Activated T-helper 17 cell treated with anti-CD3 and anti-CD28 coated beads, Interleukin-2, amount 50 U/mL, for 72 hours (primary cell): ENCODE measurements around the gene NFIA. TPM values are rescaled to one million over a fixed set of nuclear protein-coding genes. Genes with fewer than 3 reads are reported as not detected.
A peak's percentile ranks its signal among the peaks of the same experiment; 100 is the strongest.

Experiments used
- ATAC-seq: fragments of 150-1000 bp; cut with Tn5 transposase; replicated peaks from 2 replicates; pipeline ENCODE4 v1.10.0; 2021; ENCODE audit warnings: mild to moderate bottlenecking, moderate library complexity
- H3K27ac Mint-ChIP-seq: one replicate; pipeline ENCODE4 v1.8.0; 2022; ENCODE audit warnings: mixed read lengths
- H3K27me3 Mint-ChIP-seq: one replicate; pipeline ENCODE4 v1.8.0; 2022; ENCODE audit warnings: mixed read lengths
- H3K36me3 Mint-ChIP-seq: one replicate; pipeline ENCODE4 v1.8.0; 2022; ENCODE audit warnings: low read depth, mild to moderate bottlenecking, mixed read lengths
- H3K4me1 Mint-ChIP-seq: one replicate; pipeline ENCODE4 v1.8.0; 2022; ENCODE audit warnings: mixed read lengths
- H3K4me3 Mint-ChIP-seq: one replicate; pipeline ENCODE4 v1.8.0; 2022; ENCODE audit warnings: mild to moderate bottlenecking, mixed read lengths
- H3K9me3 Mint-ChIP-seq: one replicate; pipeline ENCODE4 v1.8.0; 2022; ENCODE audit warnings: mixed read lengths
- total RNA-seq, 2 donors: library from RNA; stranded (reverse); gene quantifications; one replicate each; pipeline ENCODE4 v1.2.3, GENCODE V29; 2022

The NFIA gene
- total RNA-seq, 2 donors from 2014 or later = 3.5 to 5.1 TPM

DNA sequence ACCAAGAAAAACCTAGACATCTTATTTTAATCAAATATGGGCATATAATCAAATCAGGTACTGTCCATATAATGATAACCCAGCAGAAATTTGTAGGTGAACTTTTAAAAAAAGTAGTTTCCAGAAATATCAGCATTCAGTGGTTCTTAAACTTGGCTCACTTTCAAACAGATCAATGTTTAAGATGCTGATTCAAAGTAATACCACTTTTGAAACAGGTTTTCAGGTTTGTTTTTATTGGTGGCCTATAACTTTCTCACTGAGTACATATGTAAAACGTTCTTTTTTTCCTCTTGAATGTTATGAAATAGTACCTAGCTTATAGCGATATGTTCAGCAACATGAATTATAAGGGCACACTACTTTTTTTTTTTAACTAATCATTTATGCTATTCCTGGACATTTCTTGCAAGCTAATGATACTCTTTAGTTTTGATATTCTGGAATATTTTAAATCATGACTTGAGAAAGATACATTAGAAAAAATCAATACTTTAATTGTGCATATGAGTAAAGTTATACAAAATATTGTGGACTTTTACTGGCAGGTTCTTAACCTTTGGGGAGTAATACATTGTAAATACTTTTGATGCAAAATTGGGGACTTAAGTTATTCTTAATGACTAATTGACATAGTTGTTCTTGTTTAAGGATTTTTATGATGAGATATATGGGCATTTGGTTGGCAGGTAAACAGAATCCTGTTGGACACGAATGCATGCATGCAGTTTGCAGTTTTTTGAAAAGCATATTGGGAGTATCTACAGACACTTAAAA is 3.0 kb downstream of the NFIA start:
- Mint-ChIP-seq H3K27ac (no peak overlapping the region), H3K36me3 (peaks cover 25% of the 10 kb centered on the region), H3K4me3 (no peak overlapping the region), H3K9me3 (no peaks in the 10 kb centered on the region), H3K4me1 (peaks cover 9% of the 10 kb centered on the region), H3K27me3 (peaks cover 3% of the 10 kb centered on the region)
- no peak for ATAC-seq

- Mint-ChIP-seq H3K27me3 (peaks cover 3% of the 10 kb centered on the region), H3K4me3 (no peak overlapping the region), H3K36me3 (peaks cover 25% of the 10 kb centered on the region), H3K27ac (no peak overlapping the region), H3K4me1 (peaks cover 5% of the 10 kb centered on the region), H3K9me3 (no peaks in the 10 kb centered on the region)
- no peak for ATAC-seq
Observed at GRCh38 chr1:61085983-61086644, 3.8 kb downstream of the NFIA start.

GRCh38 chr1:61087571-61087970 is 5.2 kb downstream of the NFIA start:
- H3K36me3 Mint-ChIP-seq = peaks cover 25% of the 10 kb centered on the region
- no peak for ATAC-seq
- H3K9me3 Mint-ChIP-seq = no peaks in the 10 kb centered on the region
- H3K4me1 Mint-ChIP-seq = no peaks in the 10 kb centered on the region
- no peak overlapping the region for H3K27ac Mint-ChIP-seq
- H3K27me3 Mint-ChIP-seq = peaks cover 3% of the 10 kb centered on the region
- no peak overlapping the region for H3K4me3 Mint-ChIP-seq

DNA sequence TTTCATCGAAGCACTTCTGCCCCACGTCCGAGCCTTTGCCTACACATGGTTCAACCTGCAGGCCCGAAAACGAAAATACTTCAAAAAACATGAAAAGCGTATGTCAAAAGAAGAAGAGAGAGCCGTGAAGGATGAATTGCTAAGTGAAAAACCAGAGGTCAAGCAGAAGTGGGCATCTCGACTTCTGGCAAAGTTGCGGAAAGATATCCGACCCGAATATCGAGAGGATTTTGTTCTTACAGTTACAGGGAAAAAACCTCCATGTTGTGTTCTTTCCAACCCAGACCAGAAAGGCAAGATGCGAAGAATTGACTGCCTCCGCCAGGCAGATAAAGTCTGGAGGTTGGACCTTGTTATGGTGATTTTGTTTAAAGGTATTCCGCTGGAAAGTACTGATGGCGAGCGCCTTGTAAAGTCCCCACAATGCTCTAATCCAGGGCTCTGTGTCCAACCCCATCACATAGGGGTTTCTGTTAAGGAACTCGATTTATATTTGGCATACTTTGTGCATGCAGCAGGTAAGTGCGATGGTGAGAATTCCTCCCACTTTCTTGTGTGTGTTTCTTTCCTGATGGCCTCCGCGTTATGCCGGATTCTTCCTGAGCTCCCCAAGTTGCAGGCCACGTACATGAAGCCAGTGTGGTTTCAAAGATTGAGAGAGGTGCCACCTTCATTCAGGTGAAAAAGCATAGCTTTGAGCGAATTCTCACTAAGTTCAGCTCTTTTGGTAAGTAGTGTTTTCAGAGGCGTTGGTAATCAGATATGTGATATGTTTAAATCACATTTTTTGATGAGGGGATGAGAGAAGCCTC is 6.0 kb downstream of the NFIA start:
- no peak overlapping the region for H3K4me3 Mint-ChIP-seq
- no peak overlapping the region for H3K27ac Mint-ChIP-seq
- H3K4me1 Mint-ChIP-seq = no peaks in the 10 kb centered on the region
- peaks cover 3% of the 10 kb centered on the region for H3K27me3 Mint-ChIP-seq
- H3K36me3 Mint-ChIP-seq = peaks cover 25% of the 10 kb centered on the region
- H3K9me3 Mint-ChIP-seq = no peaks in the 10 kb centered on the region
- no peak for ATAC-seq

GRCh38 chr1:61089338-61089737 is 7.0 kb downstream of the NFIA start:
- no peak for ATAC-seq
- Mint-ChIP-seq H3K27me3 (no peaks in the 10 kb centered on the region), H3K9me3 (no peaks in the 10 kb centered on the region)

DNA sequence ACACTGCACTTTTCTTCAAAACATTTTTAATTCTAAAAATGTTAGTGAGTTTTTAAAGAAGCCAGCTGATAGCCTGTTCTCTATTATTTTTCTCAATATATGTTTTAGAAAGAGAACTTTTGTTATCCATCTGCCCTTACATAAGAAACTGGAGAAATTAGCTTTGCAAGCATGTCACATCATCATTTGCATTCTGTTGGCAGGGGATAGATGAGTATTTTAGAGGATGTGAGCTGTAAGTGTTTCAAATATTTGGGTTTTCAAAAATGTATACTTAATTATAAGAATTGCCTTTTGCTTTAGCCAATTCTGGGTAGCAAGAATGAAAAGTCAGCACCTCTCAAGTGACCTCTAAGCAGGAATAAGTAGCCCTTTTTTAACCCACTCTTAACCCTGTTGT is 7.4 kb downstream of the NFIA start:
- no peak overlapping the region for H3K27ac Mint-ChIP-seq
- H3K27me3 Mint-ChIP-seq = no peaks in the 10 kb centered on the region
- ATAC-seq = no peak
- H3K9me3 Mint-ChIP-seq = no peaks in the 10 kb centered on the region
- H3K36me3 Mint-ChIP-seq = peaks cover 18% of the 10 kb centered on the region
- no peak overlapping the region for H3K4me3 Mint-ChIP-seq
- no peaks in the 10 kb centered on the region for H3K4me1 Mint-ChIP-seq

More at GRCh38 chr1:61089338-61089737, 7.0 kb downstream of the NFIA start:
- Mint-ChIP-seq H3K4me1 (no peaks in the 10 kb centered on the region), H3K36me3 (peaks cover 18% of the 10 kb centered on the region), H3K4me3 (no peak overlapping the region), H3K27ac (no peak overlapping the region)

GRCh38 chr1:61090546-61091202 is 8.3 kb downstream of the NFIA start:
- Mint-ChIP-seq H3K4me1 (no peaks in the 10 kb centered on the region), H3K27me3 (no peaks in the 10 kb centered on the region), H3K27ac (no peak overlapping the region), H3K9me3 (no peaks in the 10 kb centered on the region), H3K4me3 (no peak overlapping the region), H3K36me3 (peaks cover 18% of the 10 kb centered on the region)
- ATAC-seq = no peak

- Mint-ChIP-seq H3K9me3 (no peaks in the 10 kb centered on the region), H3K4me3 (no peak overlapping the region), H3K27ac (no peak overlapping the region), H3K4me1 (no peaks in the 10 kb centered on the region), H3K36me3 (peaks cover 18% of the 10 kb centered on the region), H3K27me3 (no peaks in the 10 kb centered on the region)
- no peak for ATAC-seq
Observed at GRCh38 chr1:61091455-61091854, 9.1 kb downstream of the NFIA start.

GRCh38 chr1:61092642-61093041 is 10.3 kb downstream of the NFIA start:
- Mint-ChIP-seq H3K27me3 (peaks cover 3% of the 10 kb centered on the region), H3K36me3 (peaks cover 18% of the 10 kb centered on the region), H3K27ac (no peak overlapping the region), H3K9me3 (no peaks in the 10 kb centered on the region), H3K4me1 (no peaks in the 10 kb centered on the region), H3K4me3 (no peak overlapping the region)
- no peak for ATAC-seq

GRCh38 chr1:61093525-61094137 is 11.3 kb downstream of the NFIA start:
- Mint-ChIP-seq H3K4me3 (no peak overlapping the region), H3K27me3 (peaks cover 3% of the 10 kb centered on the region), H3K27ac (no peak overlapping the region), H3K9me3 (no peaks in the 10 kb centered on the region), H3K36me3 (peaks cover 9% of the 10 kb centered on the region), H3K4me1 (no peaks in the 10 kb centered on the region)
- ATAC-seq = no peak

GRCh38 chr1:61094677-61095469 is 12.5 kb downstream of the NFIA start:
- Mint-ChIP-seq H3K4me3 (no peak overlapping the region), H3K27me3 (peaks cover 3% of the 10 kb centered on the region), H3K27ac (no peak overlapping the region), H3K4me1 (peaks cover 3% of the 10 kb centered on the region), H3K9me3 (no peaks in the 10 kb centered on the region), H3K36me3 (no peaks in the 10 kb centered on the region)
- ATAC-seq = peak; percentile 53

- H3K36me3 Mint-ChIP-seq = no peaks in the 10 kb centered on the region
- H3K9me3 Mint-ChIP-seq = no peaks in the 10 kb centered on the region
- H3K4me1 Mint-ChIP-seq = peaks cover 3% of the 10 kb centered on the region
- H3K4me3 Mint-ChIP-seq = no peak overlapping the region
- no peak overlapping the region for H3K27ac Mint-ChIP-seq
- H3K27me3 Mint-ChIP-seq = peaks cover 3% of the 10 kb centered on the region
- no peak for ATAC-seq
Observed at GRCh38 chr1:61095470-61095812, 13.1 kb downstream of the NFIA start.

DNA sequence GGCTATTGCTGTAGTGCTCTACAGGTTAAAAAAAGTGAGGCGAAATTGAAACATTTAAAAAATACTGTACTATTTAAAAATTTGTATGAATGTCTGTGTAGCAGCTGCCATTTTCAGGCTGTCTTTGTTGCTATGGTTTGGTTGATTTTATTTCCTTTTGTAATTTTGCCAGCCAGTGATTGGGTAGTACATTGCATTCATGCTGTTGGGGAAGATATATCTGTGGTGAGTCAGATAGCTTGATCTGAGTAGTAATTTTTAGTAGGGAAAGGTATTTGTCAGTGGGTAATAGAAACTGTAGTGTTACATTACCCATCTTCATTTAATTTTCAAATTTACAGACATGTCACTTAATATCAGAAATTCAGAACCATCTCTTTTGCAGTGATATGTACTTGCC is 15.0 kb downstream of the NFIA start:
- Mint-ChIP-seq H3K4me3 (no peak overlapping the region), H3K27me3 (peaks cover 3% of the 10 kb centered on the region), H3K4me1 (peaks cover 3% of the 10 kb centered on the region), H3K9me3 (no peaks in the 10 kb centered on the region), H3K27ac (no peak overlapping the region), H3K36me3 (no peaks in the 10 kb centered on the region)
- no peak for ATAC-seq
